Transverse colon (tissue), 4 donors: ENCODE data around the gene ARRDC5. TPM values are rescaled to one million over a fixed set of nuclear protein-coding genes. Genes with fewer than 3 reads are reported as not detected.

Source experiments
- DNase-seq: peaks from one replicate; pipeline ENCODE4 v3.0.0-alpha.2; 2019
- H3K27ac ChIP-seq, 4 donors: fragments of 200-600 bp; sonication (generic); 2 replicates each; pipeline ENCODE4 v1.5.1; 2016 to 2018; ENCODE audit warnings: inconsistent platforms in 4 of 4
- H3K27me3 ChIP-seq: fragments of 200-600 bp; sonication (generic); 2 replicates; pipeline ENCODE4 v1.5.1; 2017; ENCODE audit warnings: inconsistent platforms
- H3K36me3 ChIP-seq, 4 donors: fragments of 200-600 bp; sonication (generic); 2 replicates each; pipeline ENCODE4 v1.5.1; 2017 to 2019; ENCODE audit warnings: inconsistent platforms in 4 of 4
- H3K4me1 ChIP-seq, 4 donors: fragments of 200-600 bp; sonication (generic); 2 replicates each; pipeline ENCODE4 v1.5.1; 2017 to 2020; ENCODE audit warnings: inconsistent platforms in 4 of 4
- H3K4me3 ChIP-seq, 4 donors: fragments of 200-600 bp; sonication (generic); 1 replicate in 1 of 4; 2 replicates in 3 of 4; pipeline versions ENCODE4 v1.5.1 to v1.6.1; 2017 to 2019; ENCODE audit warnings: inconsistent platforms in 4 of 4
- H3K9me3 ChIP-seq, 2 donors: fragments of 200-600 bp; sonication (generic); 2 replicates each; pipeline ENCODE4 v1.5.1; 2017 to 2019; ENCODE audit warnings: inconsistent platforms in 2 of 2
- CTCF ChIP-seq, 5 experiments: fragments of 200-600 bp in 3 of 5; fragments of 450-650 bp in 2 of 5; sonication (generic) in 3 of 5; IDR thresholded peaks; 1 replicate in 2 of 5; 2 replicates in 3 of 5; pipeline ENCODE4 v1.5.1; 2016 to 2017; ENCODE audit warnings: antibody characterized with exemption in 5 of 5, inconsistent platforms in 3 of 5, mild to moderate bottlenecking in 2 of 5, moderate library complexity in 1 of 5
- EP300 ChIP-seq: sonication (generic); formaldehyde crosslinking; IDR thresholded peaks from one replicate; pipeline ENCODE4 v1.6.1; 2017; ENCODE audit warnings: antibody characterized with exemption, low read depth
- POLR2A ChIP-seq: fragments of 450-650 bp; IDR thresholded peaks from one replicate; pipeline ENCODE4 v1.6.1; 2016; ENCODE audit warnings: antibody characterized with exemption, mild to moderate bottlenecking, moderate library complexity
- POLR2AphosphoS5 ChIP-seq, 3 donors: sonication (generic); formaldehyde crosslinking; IDR thresholded peaks; one replicate each; pipeline ENCODE4 v1.6.1; 2016; ENCODE audit warnings: antibody characterized with exemption in 3 of 3
- WGBS, 2 donors: methylation state at CpG; one replicate each; pipeline ENCODE4 v1.1.5; 2018; ENCODE audit warnings: low coverage in 1 of 2; 5-methylcytosine and 5-hydroxymethylcytosine counted together
- in situ Hi-C, 4 donors: fragments of 200-750 bp; cut with MboI; loops; one replicate each; pipeline versions ENCODE4 v1.15.0 to v1.15.1; 2017; ENCODE audit warnings: low sequenced_read_pairs in 3 of 4, low pct_ligation_motif_present in 1 of 4, low pct_unique_long_range_greater_than_20kb in 1 of 4
- intact Hi-C: fragments of 100-400 bp; cut with DNase I; formaldehyde crosslinking; loops from one replicate; pipeline ENCODE4 v1.15.1; 2023; ENCODE audit warnings: low total_unique reads
- total RNA-seq, 4 donors: library from RNA; depleted of rRNA; stranded (reverse); fragments of >200 nt; gene quantifications; one replicate each; pipeline ENCODE4 v1.1.0, GENCODE V29; 2016

Gene ARRDC5
- total RNA-seq, 4 donors from 2014 or later = 1.3 TPM; not detected in 3

- intact Hi-C loops = no loop called here
- DNase-seq = peak; percentile 11
- no peaks in the 10 kb centered on the region for H3K9me3 ChIP-seq
- H3K4me3 ChIP-seq = peak within 1 kb of the TSS; percentile 59 to 80 (median 70)
- TF ChIP-seq CTCF (IDR thresholded peaks at IDR 0.05) (no peak), EP300 (no peak), POLR2AphosphoS5 (IDR thresholded peaks at IDR 0.05) (no peak), POLR2A (no peak)
- peaks cover 10% of the 10 kb centered on the region for H3K27me3 ChIP-seq
- H3K27ac ChIP-seq = peak within 1 kb of the TSS in 3 of 4 donors; percentile 46 to 71 (median 49)
- H3K36me3 ChIP-seq = no peaks in the 10 kb centered on the region
- 5% methylated on average over 19 of the region's 89 CpGs; no CpG with 5 or more reads in 1 of the 2 donors for WGBS, 2 donors
- in situ Hi-C loops = loop anchor here in 1 of 4 donors (5.0 to 25.0 kb wide), 2 partner anchors 37 to 97 kb away; no protein-coding TSS in a partner anchor
- H3K4me1 ChIP-seq = peaks cover 18 to 28% (median 24%) of the 10 kb centered on the region in 4 donors
Observed at GRCh38 chr19:4909156-4909896, 6.6 kb upstream of the ARRDC5 start, which contains the start of gene UHRF1. UHRF1 (plus strand) TSS chr19:4909501; CDS start chr19:4910886, 1,385 bp downstream.

GRCh38 chr19:4908781-4909155, 6.1 kb upstream of the ARRDC5 start:
- peaks cover 18 to 28% (median 24%) of the 10 kb centered on the region in 4 donors for H3K4me1 ChIP-seq
- intact Hi-C loops = no loop called here
- H3K27me3 ChIP-seq = peaks cover 10% of the 10 kb centered on the region
- H3K9me3 ChIP-seq = no peaks in the 10 kb centered on the region
- DNase-seq = no peak
- TF ChIP-seq POLR2A (no peak), EP300 (no peak), CTCF (IDR thresholded peaks at IDR 0.05) (no peak), POLR2AphosphoS5 (IDR thresholded peaks at IDR 0.05) (no peak)
- in situ Hi-C loops = loop anchor here in 1 of 4 donors (5.0 to 25.0 kb wide), 2 partner anchors 36 to 96 kb away; no protein-coding TSS in a partner anchor
- H3K36me3 ChIP-seq = no peaks in the 10 kb centered on the region
- H3K27ac ChIP-seq = no peak overlapping the region
- peak overlapping the region in 1 of 4 donors; percentile 80 for H3K4me3 ChIP-seq
- WGBS, 2 donors = 81% methylated on average over 15 of the region's 15 CpGs; no CpG with 5 or more reads in 1 of the 2 donors

GRCh38 chr19:4908360-4908759, 5.7 kb upstream of the ARRDC5 start:
- no peaks in the 10 kb centered on the region for H3K9me3 ChIP-seq
- H3K27me3 ChIP-seq = peaks cover 10% of the 10 kb centered on the region
- H3K36me3 ChIP-seq = no peaks in the 10 kb centered on the region
- no peak for TF ChIP-seq EP300
- TF ChIP-seq POLR2A = no peak
- no peak for TF ChIP-seq CTCF (IDR thresholded peaks at IDR 0.05)
- TF ChIP-seq POLR2AphosphoS5 (IDR thresholded peaks at IDR 0.05) = no peak
- peaks cover 18 to 28% (median 24%) of the 10 kb centered on the region in 4 donors for H3K4me1 ChIP-seq
- DNase-seq = no peak
- 89% methylated on average over 5 of the region's 5 CpGs; no CpG with 5 or more reads in 1 of the 2 donors for WGBS, 2 donors
- H3K4me3 ChIP-seq = no peak overlapping the region
- in situ Hi-C loops (loop anchor here in 1 of 4 donors (5.0 to 25.0 kb wide), 2 partner anchors 36 to 96 kb away; no protein-coding TSS in a partner anchor), intact Hi-C loops (no loop called here)
- H3K27ac ChIP-seq = no peak overlapping the region

GRCh38 chr19:4906963-4907362, 4.3 kb upstream of the ARRDC5 start:
- H3K36me3 ChIP-seq = no peaks in the 10 kb centered on the region
- no peaks in the 10 kb centered on the region for H3K9me3 ChIP-seq
- WGBS, 2 donors = 80 to 83% methylated on average over 2 to 8 of the region's 8 CpGs
- H3K4me1 ChIP-seq = peaks cover 18 to 24% (median 23%) of the 10 kb centered on the region in 4 donors
- H3K27ac ChIP-seq = no peak overlapping the region
- no peak overlapping the region for H3K4me3 ChIP-seq
- intact Hi-C loops = no loop called here
- H3K27me3 ChIP-seq = peaks cover 10% of the 10 kb centered on the region
- DNase-seq = no peak
- TF ChIP-seq CTCF (IDR thresholded peaks at IDR 0.05) = no peak
- no peak for TF ChIP-seq POLR2AphosphoS5 (IDR thresholded peaks at IDR 0.05)
- no peak for TF ChIP-seq EP300
- TF ChIP-seq POLR2A = no peak
- in situ Hi-C loops = loop anchor here in 1 of 4 donors (5.0 to 25.0 kb wide), 2 partner anchors 35 to 95 kb away; no protein-coding TSS in a partner anchor
